ENCODE results near the gene TRRAP.
"Not testable (repeated sequence)": the region's sequence is repeated elsewhere in the genome, so short reads cannot be mapped to it uniquely, and the experiment has no call there.

Gene TRRAP

GRCh38 chr7:99037327-99037940 lies 159.1 kb downstream of the TRRAP start:
- TF ChIP-seq CTCF (IDR thresholded peaks at IDR 0.05; ENCODE audit: low read depth, low read length), result no peak
- no peak overlapping the region for H3K4me3 ChIP-seq (replicated peaks in 1 of 2; ENCODE audit: low read depth in 2 of 2, low read length in 2 of 2)

DNA sequence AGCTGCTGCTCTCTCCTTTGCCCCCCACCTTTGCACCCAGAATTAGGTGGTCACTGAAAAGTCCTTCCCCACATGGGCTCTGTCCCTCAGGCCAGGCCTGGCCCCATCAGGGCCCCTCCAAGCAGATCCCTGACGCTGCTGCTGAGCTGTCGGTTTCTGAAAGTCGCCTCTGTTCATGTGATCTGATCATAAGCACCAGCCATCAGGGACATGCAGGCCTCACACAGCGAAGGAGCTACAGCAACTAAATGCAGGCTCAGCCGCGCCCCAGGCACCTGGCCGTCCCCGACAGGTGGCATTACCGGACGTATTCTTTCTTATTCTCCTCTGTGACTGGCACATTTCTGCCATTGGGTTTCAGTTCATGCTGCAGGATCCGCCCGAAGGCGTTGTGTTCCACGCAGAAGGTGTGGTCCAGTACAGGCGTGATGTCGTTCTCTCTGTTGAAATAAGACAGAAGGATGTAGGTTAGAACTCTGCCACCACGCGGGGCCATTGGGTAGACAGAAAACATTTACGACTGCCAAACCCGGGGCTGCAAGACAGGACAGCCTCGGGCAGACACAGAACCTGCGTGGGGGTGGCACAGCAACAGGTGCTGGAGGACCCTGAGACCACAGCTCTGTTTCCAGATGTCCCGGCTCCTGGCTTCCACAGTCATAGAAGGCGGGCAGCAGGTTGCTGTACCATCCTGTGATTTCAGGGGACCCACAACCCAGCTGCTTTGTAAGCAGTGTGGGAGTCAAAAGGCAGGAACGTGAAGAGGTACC lies 159.9 kb downstream of the TRRAP start:
- TF ChIP-seq CTCF (IDR thresholded peaks at IDR 0.05; ENCODE audit: low read depth, low read length), result no peak
- no peak for DNase-seq (ENCODE audit: low read depth in 2 of 2)
- H3K4me3 ChIP-seq (replicated peaks in 1 of 2; ENCODE audit: low read depth in 2 of 2, low read length in 2 of 2), result no peak overlapping the region

More at GRCh38 chr7:99037327-99037940, 159.1 kb downstream of the TRRAP start:
- DNase-seq (ENCODE audit: low read depth in 2 of 2), result no peak

DNA sequence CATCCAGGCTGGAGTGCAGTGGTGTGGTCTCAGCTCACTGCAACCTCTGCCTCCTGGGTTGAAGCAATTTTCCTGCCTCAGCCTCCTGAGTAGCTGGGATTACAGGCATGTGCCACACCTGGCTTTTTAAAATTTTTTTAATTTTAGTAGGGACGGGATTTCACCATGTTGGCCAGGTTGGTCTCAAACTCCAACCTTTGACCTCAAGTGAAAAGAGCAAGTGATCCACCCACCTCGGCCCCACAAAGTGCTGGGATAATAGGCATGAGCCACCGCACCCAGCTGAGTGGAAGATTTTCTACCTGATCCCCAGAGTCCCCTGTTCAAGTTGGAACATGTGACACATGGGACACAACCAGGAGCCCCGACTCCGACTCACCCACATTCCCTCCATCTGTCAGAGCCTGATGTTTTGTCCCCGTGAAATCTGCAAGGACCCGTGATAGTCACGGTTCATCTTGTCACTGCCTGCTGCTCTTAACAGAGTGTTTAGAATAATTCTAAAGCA lies 161.1 kb downstream of the TRRAP start:
- DNase-seq (ENCODE audit: low read depth in 2 of 2), result no peak
- no peak for TF ChIP-seq CTCF (IDR thresholded peaks at IDR 0.05; ENCODE audit: low read depth, low read length)
- H3K4me3 ChIP-seq (replicated peaks in 1 of 2; ENCODE audit: low read depth in 2 of 2, low read length in 2 of 2), result no peak overlapping the region

DNA sequence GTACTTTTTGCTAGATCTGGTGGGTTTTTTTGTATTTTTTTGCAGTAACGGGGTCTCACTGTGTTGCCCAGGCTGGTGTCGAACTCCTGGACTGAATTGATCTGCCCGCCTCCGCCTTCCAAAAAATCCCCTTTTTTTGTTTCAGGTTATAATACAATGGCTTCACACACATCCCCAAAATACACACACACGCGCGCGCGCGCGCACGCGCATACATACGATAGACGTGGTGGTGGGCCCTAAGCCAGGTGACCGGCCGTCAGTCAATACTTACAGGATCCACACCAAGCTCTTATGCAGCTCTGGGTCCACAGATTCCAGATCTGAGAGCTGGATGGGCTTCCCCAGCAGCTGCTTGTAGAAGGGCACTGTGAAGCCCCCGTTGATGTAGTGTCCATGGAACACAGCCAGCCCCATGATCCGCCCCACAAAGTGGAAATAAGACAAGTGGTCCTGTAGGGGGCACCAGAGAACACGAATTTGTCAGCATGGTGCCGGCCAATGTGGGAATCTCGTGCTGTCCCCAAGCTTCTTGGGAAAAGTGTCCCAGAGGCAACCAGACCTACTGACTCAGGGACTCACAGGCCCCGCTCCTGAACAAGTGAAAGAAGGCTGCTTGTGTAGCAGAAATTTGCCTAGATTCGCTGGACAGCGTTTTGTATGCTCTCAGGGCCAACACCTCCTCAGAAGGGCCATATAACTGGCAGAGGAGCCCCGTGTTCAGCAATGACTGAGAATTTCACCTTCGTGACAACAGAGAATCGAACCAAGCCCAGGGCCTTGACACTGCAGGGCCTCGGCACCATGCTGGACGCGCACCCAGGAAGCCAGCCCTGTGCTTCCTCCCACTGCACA lies 162.0 kb downstream of the TRRAP start:
- peak; percentile 63 for TF ChIP-seq CTCF (IDR thresholded peaks at IDR 0.05; ENCODE audit: low read depth, low read length)
- DNase-seq (ENCODE audit: low read depth in 2 of 2), result peak; percentile 88 to 93
- H3K4me3 ChIP-seq (replicated peaks in 1 of 2; ENCODE audit: low read depth in 2 of 2, low read length in 2 of 2), result no peak overlapping the region

GRCh38 chr7:99041526-99041925 lies 163.2 kb downstream of the TRRAP start:
- no peak overlapping the region for H3K4me3 ChIP-seq (replicated peaks in 1 of 2; ENCODE audit: low read depth in 2 of 2, low read length in 2 of 2)
- DNase-seq (ENCODE audit: low read depth in 2 of 2), result no peak
- no peak for TF ChIP-seq CTCF (IDR thresholded peaks at IDR 0.05; ENCODE audit: low read depth, low read length)

- H3K4me3 ChIP-seq (replicated peaks in 1 of 2; ENCODE audit: low read depth in 2 of 2, low read length in 2 of 2), result no peak overlapping the region
- TF ChIP-seq CTCF (IDR thresholded peaks at IDR 0.05; ENCODE audit: low read depth, low read length), result no peak
- DNase-seq (ENCODE audit: low read depth in 2 of 2), result peak; percentile 38 to 71
These were observed 164.6 kb downstream of the TRRAP start for GRCh38 chr7:99042957-99043356.

GRCh38 chr7:99044858-99045257 lies 166.5 kb downstream of the TRRAP start:
- not testable (repeated sequence) for H3K4me3 ChIP-seq (replicated peaks in 1 of 2; ENCODE audit: low read depth in 2 of 2, low read length in 2 of 2); DNase-seq (ENCODE audit: low read depth in 2 of 2)

DNA sequence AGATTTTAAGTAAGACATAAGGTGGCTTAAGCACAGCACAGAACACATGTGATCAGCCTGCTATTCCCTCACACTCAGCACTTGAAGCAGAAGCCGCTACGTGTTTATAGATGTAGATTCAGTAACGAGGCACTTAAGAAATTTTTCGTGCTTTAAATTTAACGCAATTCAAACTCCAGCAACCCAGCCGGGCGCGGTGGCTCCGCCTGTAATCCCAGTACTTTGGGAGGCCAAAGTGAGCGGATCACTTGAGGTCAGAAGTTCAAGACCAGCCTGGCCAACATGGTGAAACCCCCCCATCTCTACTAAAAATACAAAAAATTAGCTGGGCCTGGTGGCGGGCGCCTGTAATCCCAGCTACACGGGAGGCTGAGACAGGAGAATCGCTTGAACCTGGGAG lies 167.9 kb downstream of the TRRAP start:
- H3K4me3 ChIP-seq (replicated peaks in 1 of 2; ENCODE audit: low read depth in 2 of 2, low read length in 2 of 2); DNase-seq (ENCODE audit: low read depth in 2 of 2): not testable (repeated sequence)

All from cardiac fibroblast (primary cell).